CD14-positive monocyte (primary cell): ENCODE results near the gene RNF126. TPM values are rescaled to one million over a fixed set of nuclear protein-coding genes. Genes with fewer than 3 reads are reported as not detected.

Experiments
- DNase-seq, 3 donors: peaks; one replicate each; pipeline ENCODE4 v3.0.0-alpha.2; 2011 to 2022
- H2AFZ ChIP-seq: 2 replicates; pipeline ENCODE4 v1.6.0; 2012; ENCODE audit warnings: mild to moderate bottlenecking, low read depth, low read length, inconsistent platforms; ENCODE audit not compliant: insufficient read depth, poor library complexity, severe bottlenecking
- H3K27ac ChIP-seq, 2 donors: 1 replicate in 1 of 2; 2 replicates in 1 of 2; pipeline ENCODE4 v1.5.1; 2012 to 2013; ENCODE audit warnings: low read length in 2 of 2, control low read depth in 1 of 2, inconsistent platforms in 1 of 2, low read depth in 1 of 2, mild to moderate bottlenecking in 1 of 2
- H3K27me3 ChIP-seq, 2 donors: one replicate each; pipeline versions ENCODE4 v1.6.0 to v1.6.1; 2011 to 2013; ENCODE audit warnings: low read length in 2 of 2; ENCODE audit not compliant: control insufficient read depth in 2 of 2, insufficient read depth in 2 of 2
- H3K36me3 ChIP-seq, 2 donors: replicated peaks in 1 of 2; 1 replicate in 1 of 2; 2 replicates in 1 of 2; pipeline versions ENCODE4 v1.5.1 to v1.6.1; 2012 to 2013; ENCODE audit warnings: low read length in 2 of 2, control low read depth in 1 of 2, inconsistent platforms in 1 of 2, mild to moderate bottlenecking in 1 of 2; ENCODE audit not compliant: insufficient read depth in 2 of 2, control insufficient read depth in 1 of 2
- H3K4me1 ChIP-seq, 2 donors: 1 replicate in 1 of 2; 2 replicates in 1 of 2; pipeline versions ENCODE4 v1.5.1 to v1.6.1; 2012 to 2013; ENCODE audit warnings: low read length in 2 of 2, control low read depth in 1 of 2, inconsistent platforms in 1 of 2, mild to moderate bottlenecking in 1 of 2, moderate library complexity in 1 of 2; ENCODE audit not compliant: insufficient read depth in 2 of 2, control insufficient read depth in 1 of 2
- H3K4me2 ChIP-seq: replicated peaks from 2 replicates; pipeline ENCODE3; 2012; ENCODE audit warnings: low read length, moderate library complexity, mild to moderate bottlenecking; ENCODE audit not compliant: poor library complexity, severe bottlenecking; ENCODE audit errors: extremely low read depth
- H3K4me3 ChIP-seq, 3 experiments: fragments of 200-600 bp in 1 of 3; sonication (generic) in 1 of 3; replicated peaks in 1 of 3; 1 replicate in 2 of 3; 2 replicates in 1 of 3; pipeline ENCODE4 v1.5.1; 2011 to 2013; ENCODE audit warnings: low read length in 3 of 3, mild to moderate bottlenecking in 3 of 3, control low read depth in 2 of 3, low read depth in 2 of 3, inconsistent platforms in 1 of 3, moderate library complexity in 1 of 3
- H3K79me2 ChIP-seq: 2 replicates; pipeline ENCODE4 v1.6.0; 2012; ENCODE audit warnings: mild to moderate bottlenecking, control low read depth, inconsistent platforms, low read length, moderate library complexity; ENCODE audit not compliant: insufficient read depth
- H3K9ac ChIP-seq: 2 replicates; pipeline ENCODE4 v1.6.0; 2017; ENCODE audit warnings: low read length, mild to moderate bottlenecking; ENCODE audit not compliant: insufficient read depth, poor library complexity, severe bottlenecking
- H3K9me3 ChIP-seq, 2 donors: replicated peaks in 1 of 2; 1 replicate in 1 of 2; 2 replicates in 1 of 2; pipeline versions ENCODE4 v1.5.1 to v1.6.1; 2012 to 2013; ENCODE audit warnings: low read length in 2 of 2, control low read depth in 1 of 2; ENCODE audit not compliant: control insufficient read depth in 1 of 2, insufficient read depth in 1 of 2
- H4K20me1 ChIP-seq: 2 replicates; pipeline ENCODE4 v1.6.0; 2012; ENCODE audit warnings: mild to moderate bottlenecking, low read length, control low read depth, moderate library complexity; ENCODE audit not compliant: insufficient read depth
- H3K27ac Mint-ChIP-seq, 7 donors: one replicate each; pipeline ENCODE4 v1.8.0; 2020; ENCODE audit warnings: mild to moderate bottlenecking in 7 of 7, mixed read lengths in 7 of 7, moderate library complexity in 6 of 7, inconsistent platforms in 2 of 7
- H3K27me3 Mint-ChIP-seq, 3 donors: one replicate each; pipeline ENCODE4 v1.8.0; 2021 to 2022; ENCODE audit warnings: low read depth in 3 of 3, mild to moderate bottlenecking in 3 of 3, mixed read lengths in 3 of 3, moderate library complexity in 3 of 3, inconsistent platforms in 1 of 3
- H3K36me3 Mint-ChIP-seq, 2 donors: one replicate each; pipeline ENCODE4 v1.8.0; 2020; ENCODE audit warnings: mixed read lengths in 2 of 2, inconsistent platforms in 1 of 2, mild to moderate bottlenecking in 1 of 2
- H3K4me1 Mint-ChIP-seq: one replicate; pipeline ENCODE4 v1.8.0; 2020; ENCODE audit warnings: mild to moderate bottlenecking, mixed read lengths
- H3K4me3 Mint-ChIP-seq, 2 donors: one replicate each; pipeline ENCODE4 v1.8.0; 2020; ENCODE audit warnings: mild to moderate bottlenecking in 2 of 2, mixed read lengths in 2 of 2, moderate library complexity in 1 of 2
- H3K9me3 Mint-ChIP-seq, 7 donors: one replicate each; pipeline ENCODE4 v1.8.0; 2020 to 2022; ENCODE audit warnings: mixed read lengths in 7 of 7, mild to moderate bottlenecking in 6 of 7, moderate library complexity in 6 of 7, inconsistent platforms in 2 of 7
- CTCF ChIP-seq: fragments of 200-600 bp; IDR thresholded peaks from one replicate; pipeline ENCODE4 v1.8.0; 2022; ENCODE audit warnings: antibody characterized with exemption, mild to moderate bottlenecking
- WGBS: methylation state at CpG from one replicate; pipeline ENCODE4 v1.1.5; 2013; ENCODE audit warnings: missing lambda C conversion rate; ENCODE audit not compliant: insufficient coverage; 5-methylcytosine and 5-hydroxymethylcytosine counted together
- intact Hi-C, 2 donors: fragments of 100-400 bp; cut with micrococcal nuclease; formaldehyde crosslinking; loops; one replicate each; pipeline versions ENCODE4 v1.15.0 to v1.15.1; 2023
- polyA plus RNA-seq, 3 donors: library from polyadenylated mRNA; depleted of rRNA in 1 of 3; unstranded in 2 of 3; stranded (reverse) in 1 of 3; fragments of 300-500 nt in 2 of 3; fragments of >200 nt in 1 of 3; fragmentation: Illumina TruSeq in 2 of 3; gene quantifications; 1 replicate in 2 of 3; 2 replicates in 1 of 3; pipeline ENCODE4 v1.2.3, GENCODE V29; 2012 to 2021

Gene RNF126
- polyA plus RNA-seq, 3 donors, result 29.1 to 51.6 (median 31.6) TPM

- Mint-ChIP-seq H3K4me1 (no peaks in the 10 kb centered on the region), H3K9me3 (peaks cover 0 to 16% (median 0%) of the 10 kb centered on the region in 7 donors), H3K4me3 (no peak overlapping the region), H3K27ac (no peak overlapping the region), H3K27me3 (no peaks in the 10 kb centered on the region), H3K36me3 (peaks cover 36 to 67% of the 10 kb centered on the region in 2 donors)
- no peak overlapping the region for H3K4me3 ChIP-seq
- no peak for DNase-seq
- no peaks in the 10 kb centered on the region for H3K27me3 ChIP-seq
- H3K36me3 ChIP-seq, result peaks cover 43 to 70% of the 10 kb centered on the region in 2 donors
- H3K9ac ChIP-seq, result no peak overlapping the region
- H3K27ac ChIP-seq, result no peak overlapping the region
- no peaks in the 10 kb centered on the region for H3K4me1 ChIP-seq
- H2AFZ ChIP-seq, result no peak overlapping the region
- H3K9me3 ChIP-seq, result no peaks in the 10 kb centered on the region
- 95% methylated on average over 19 of the region's 24 CpGs for WGBS
- H3K4me2 ChIP-seq, result no peak overlapping the region
- no peaks in the 10 kb centered on the region for H3K79me2 ChIP-seq
- H4K20me1 ChIP-seq, result peaks cover 3% of the 10 kb centered on the region
- intact Hi-C loops, result no loop called here
- no peak for TF ChIP-seq CTCF
These were observed 39.0 kb downstream of the RNF126 start for GRCh38 chr19:623974-624373.

DNA sequence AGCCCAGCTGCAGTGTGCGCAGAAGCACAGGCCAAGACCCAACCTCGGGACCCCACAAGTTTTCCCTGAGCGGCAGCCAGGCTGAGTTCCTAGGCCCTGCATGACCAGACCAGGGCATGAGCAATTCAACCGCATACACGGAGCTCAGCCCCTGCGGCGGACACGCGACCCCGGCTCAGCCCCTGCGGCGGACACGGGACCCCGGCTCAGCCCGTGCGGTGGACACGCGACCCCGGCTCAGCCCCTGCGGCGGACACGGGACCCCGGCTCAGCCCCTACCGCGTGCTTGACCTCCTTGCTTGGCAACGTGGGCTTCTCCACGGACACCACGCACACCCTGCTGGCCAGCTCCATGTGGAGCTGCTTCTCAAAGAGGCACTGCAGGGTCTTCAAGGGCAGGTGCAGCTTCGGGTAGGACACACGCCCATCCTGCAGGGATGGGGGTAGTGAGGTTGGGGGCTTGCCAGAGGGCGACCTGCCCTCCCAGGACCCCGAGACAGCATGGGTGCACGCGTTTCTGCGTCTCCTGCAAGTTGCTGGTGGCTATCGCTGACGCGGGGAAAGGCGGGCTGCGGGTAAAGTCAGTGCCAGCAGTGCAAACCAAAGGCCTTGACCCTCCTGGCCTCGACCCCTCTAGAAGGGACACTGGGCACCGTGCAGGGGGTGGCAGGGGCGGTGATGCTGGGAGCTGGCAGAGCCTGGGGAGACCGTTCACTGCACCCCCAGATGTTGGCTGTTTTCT, 39.7 kb downstream of the RNF126 start:
- 98% methylated on average over 43 of the region's 44 CpGs for WGBS
- Histone ChIP-seq H3K36me3 (peaks cover 47 to 70% of the 10 kb centered on the region in 2 donors), H4K20me1 (peaks cover 2% of the 10 kb centered on the region), H3K27ac (no peak overlapping the region), H3K9ac (no peak overlapping the region), H3K4me1 (no peaks in the 10 kb centered on the region), H3K79me2 (no peaks in the 10 kb centered on the region), H3K4me2 (no peak overlapping the region), H3K9me3 (no peaks in the 10 kb centered on the region), H3K27me3 (no peaks in the 10 kb centered on the region), H3K4me3 (no peak overlapping the region), H2AFZ (no peak overlapping the region)
- H3K27me3 Mint-ChIP-seq, result peaks cover 0 to 2% (median 0%) of the 10 kb centered on the region in 3 donors
- no peak for DNase-seq
- H3K9me3 Mint-ChIP-seq, result peaks cover 0 to 19% (median 0%) of the 10 kb centered on the region in 7 donors
- peaks cover 38 to 67% of the 10 kb centered on the region in 2 donors for H3K36me3 Mint-ChIP-seq
- no peak for TF ChIP-seq CTCF
- H3K4me1 Mint-ChIP-seq, result no peaks in the 10 kb centered on the region
- no peak overlapping the region for H3K4me3 Mint-ChIP-seq
- no peak overlapping the region for H3K27ac Mint-ChIP-seq
- intact Hi-C loops, result no loop called here
